NCI-H526 (cell line): ENCODE measurements around the gene ANKRD50.

Experiments
- DNase-seq, 2 experiments: peaks; one replicate each; lab custom pipeline; 2025; lab: John Stamatoyannopoulos, UW

The ANKRD50 gene, protein sequence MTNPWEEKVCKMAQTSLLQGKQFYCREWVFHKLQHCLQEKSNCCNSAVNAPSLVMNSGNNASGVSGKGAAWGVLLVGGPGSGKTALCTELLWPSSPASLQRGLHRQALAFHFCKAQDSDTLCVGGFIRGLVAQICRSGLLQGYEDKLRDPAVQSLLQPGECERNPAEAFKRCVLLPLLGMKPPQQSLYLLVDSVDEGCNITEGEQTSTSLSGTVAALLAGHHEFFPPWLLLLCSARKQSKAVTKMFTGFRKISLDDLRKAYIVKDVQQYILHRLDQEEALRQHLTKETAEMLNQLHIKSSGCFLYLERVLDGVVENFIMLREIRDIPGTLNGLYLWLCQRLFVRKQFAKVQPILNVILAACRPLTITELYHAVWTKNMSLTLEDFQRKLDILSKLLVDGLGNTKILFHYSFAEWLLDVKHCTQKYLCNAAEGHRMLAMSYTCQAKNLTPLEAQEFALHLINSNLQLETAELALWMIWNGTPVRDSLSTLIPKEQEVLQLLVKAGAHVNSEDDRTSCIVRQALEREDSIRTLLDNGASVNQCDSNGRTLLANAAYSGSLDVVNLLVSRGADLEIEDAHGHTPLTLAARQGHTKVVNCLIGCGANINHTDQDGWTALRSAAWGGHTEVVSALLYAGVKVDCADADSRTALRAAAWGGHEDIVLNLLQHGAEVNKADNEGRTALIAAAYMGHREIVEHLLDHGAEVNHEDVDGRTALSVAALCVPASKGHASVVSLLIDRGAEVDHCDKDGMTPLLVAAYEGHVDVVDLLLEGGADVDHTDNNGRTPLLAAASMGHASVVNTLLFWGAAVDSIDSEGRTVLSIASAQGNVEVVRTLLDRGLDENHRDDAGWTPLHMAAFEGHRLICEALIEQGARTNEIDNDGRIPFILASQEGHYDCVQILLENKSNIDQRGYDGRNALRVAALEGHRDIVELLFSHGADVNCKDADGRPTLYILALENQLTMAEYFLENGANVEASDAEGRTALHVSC (N-terminal part only)

DNA sequence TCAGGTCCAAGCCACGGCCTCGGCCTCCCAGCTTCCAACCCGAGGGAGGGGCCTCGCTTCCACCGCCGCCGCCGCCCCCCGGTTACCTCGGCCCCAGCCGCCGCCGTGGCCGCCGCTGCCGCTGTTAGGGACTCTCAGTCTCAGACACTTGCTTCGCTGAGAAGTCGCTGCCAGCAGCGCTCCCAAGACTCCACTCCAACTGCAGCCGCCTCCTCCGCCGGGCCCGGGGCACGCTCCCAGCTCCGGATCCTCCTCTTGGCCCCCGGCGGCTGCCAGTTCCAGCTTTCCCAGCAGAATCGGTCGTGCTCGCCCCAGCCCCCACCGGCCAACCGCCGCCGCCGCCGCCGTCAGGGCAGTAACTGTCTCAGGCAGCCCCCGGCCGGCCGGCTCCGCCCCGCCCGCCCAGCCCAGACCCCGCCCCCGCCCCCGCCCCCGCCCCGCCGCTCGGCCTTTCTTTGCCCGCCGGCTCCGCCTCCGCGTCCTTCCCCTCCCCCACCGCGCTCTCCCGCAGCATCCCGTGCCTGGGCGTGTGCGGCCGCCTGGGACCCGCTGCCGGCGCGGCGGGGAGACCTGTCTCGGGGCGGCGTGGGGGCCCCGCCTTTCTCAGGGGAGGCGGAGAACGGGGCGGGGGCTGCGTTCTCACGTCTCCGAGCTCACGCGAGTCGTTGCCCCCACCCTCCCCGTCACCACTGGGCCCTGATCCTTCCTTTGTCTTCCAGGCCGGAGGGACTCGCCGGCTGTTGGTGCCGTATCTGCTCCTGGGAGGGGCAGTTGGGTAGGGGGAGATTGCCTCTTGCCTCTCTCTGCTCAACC, at the start of gene ANKRD50:
TSS of gene ANKRD50 (minus strand) at position 361 of the 813 bp plus-strand sequence. CDS start 2,221 bp downstream, outside the sequence.
- DNase-seq = peak; percentile 82 to 95

DNA sequence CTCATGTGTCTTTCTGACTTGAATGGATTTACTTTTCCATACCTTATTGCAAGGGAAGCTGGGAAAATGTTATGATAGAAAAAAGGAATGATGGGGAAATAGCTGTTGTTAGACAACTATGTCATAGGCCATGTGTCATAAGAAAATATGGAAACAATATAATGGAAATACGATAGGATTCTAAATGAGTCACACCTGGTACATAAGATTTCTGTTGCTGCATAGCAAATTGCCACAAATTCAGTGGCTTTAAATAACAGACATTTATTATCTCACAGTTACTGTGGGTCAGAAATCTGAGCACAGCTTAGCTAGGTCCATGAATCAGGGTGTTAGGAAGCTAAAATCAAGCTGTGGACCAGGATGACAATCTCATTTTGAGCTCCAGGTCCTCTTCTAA, 44.6 kb upstream of the ANKRD50 start:
- DNase-seq = no peak

DNA sequence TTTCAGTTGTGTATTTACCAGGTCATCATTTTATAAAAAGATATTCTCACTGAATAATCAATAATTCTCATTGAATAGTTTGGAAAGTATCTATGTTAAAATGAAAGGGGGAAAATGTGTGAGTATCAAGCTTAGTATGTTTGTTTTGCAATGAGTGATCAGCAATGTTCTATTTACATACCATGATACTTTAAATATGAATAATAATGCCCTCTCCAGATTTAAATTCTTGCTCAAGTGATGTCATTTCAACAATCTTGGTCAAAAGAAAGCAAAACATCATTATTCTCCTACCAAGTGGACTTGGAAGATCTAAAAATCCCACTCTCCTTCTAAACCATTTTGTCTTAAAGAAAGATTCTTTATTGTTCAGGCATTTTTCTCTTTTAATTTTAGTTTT, 42.1 kb upstream of the ANKRD50 start:
- DNase-seq = no peak

DNA sequence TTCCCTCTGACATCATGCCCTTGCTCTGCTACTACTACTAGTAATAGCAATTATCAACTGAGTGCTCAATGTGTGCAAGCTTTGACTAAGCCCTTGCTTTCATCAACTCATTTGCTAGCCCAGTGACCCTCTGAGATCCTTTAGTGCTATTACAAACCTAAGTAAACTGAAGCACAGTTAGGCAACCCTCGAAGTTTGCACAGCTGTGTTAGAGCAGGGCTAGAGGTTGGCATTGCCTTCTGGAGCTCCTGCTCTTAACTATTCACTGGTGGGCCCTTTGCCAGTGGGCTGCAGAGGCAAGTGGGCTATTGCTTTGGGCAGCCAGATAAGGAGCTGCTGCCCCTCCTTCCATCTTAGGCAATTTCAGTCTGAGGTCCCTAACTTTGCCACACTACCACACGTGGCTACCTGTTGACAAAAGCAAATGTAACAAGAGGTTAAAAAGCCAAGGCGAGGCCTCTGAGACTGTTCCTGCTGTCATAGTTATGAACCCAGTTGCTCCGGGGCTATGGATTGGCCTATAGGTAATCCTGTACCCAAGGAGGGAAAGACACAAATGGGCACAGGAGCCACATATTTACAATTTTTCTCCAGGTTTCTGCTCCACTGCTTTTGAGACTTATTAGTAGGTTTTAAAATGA, 41.5 kb upstream of the ANKRD50 start:
- no peak for DNase-seq

DNA sequence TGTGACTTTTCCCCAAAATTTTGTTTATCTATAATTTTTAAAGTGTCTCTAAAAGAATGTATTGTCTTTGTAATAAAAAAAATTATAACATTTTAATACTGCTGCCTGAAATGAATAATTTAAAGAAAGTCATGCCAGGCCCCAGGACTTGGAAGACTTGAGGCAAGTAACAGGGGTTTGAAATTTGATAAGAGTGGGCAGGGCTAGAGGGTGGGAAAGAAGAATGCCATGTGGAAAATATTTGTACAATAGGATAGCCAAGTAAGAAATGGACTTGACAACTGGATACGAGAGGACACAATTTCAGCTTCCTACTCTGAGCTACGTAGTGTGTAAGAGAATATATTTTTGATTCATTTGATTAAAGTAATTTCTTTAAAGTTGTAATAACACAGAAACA, 36.9 kb upstream of the ANKRD50 start:
- DNase-seq = no peak

DNA sequence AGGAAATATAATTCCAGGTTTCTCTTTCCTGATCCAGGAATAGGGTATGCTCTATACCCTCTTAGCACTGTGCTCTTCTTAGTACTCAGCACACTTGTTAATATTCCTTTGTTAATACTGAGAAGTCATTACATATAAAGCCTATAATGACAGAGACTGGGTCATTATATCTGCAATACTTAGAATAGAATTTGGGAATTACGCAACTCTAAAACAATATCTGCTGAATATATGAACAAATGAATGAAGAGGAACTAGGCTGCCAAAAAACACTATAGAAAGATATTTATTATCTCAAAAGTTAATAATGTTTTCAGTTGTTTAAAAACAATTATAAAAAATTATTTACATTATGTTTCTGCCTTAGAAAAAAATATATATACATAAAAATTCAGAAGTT, 36.4 kb upstream of the ANKRD50 start:
- no peak for DNase-seq

DNA sequence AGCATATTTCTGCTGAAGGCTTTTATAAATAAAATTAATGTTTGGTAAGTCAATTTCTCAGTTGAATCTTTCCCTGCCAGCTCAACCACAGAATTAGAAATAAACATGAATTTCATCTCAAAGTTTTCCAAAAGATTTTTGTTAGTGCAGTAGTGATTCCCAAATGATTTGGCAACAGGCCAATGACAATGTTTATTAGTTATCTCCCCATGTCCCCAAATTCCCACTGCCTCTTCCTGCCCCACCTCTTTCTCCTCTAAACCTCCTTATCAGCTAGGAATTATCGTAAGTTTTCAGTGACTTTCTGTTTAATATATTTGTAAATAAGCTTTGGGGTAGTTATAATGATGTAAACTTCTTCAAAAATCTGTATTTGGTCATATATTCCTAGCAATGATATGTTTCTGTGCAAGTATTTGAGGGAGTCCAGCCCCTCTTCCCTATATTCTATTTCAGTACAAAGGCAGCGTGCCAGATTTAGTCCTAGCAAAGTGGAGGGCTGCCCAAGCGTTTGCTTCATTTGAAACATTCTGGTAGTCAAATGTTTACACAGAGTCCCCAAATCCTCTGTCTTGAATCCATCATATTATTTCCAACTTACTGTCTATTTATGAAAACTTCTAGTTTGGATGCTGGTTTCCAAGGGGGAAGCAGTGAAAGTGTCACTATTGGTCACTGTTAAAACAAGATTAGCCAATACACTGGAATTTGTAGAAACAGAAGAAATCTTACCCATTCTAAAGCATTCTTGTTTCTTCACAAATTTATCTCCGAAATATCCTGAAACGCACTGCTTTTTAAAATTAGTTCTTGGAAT, 33.7 kb upstream of the ANKRD50 start:
- no peak for DNase-seq

DNA sequence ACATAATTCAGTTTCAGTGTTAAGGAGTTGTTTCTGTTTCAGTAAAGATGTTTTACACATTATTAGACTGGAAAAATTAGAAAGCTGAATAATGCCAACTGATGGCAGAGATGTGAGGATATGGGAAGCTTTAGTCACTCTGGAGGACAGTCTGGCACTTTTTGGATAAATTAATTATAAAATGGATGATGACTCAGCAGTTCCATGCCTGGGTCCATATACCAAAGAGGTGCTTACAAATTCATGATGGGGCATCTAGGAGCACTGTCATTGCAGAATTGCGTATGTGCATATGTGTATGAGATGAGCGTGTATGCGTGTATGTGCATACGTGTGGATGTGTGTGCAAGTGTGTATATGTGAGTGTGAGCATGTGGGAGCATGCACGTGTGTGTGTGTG, 31.2 kb upstream of the ANKRD50 start:
- no peak for DNase-seq

DNA sequence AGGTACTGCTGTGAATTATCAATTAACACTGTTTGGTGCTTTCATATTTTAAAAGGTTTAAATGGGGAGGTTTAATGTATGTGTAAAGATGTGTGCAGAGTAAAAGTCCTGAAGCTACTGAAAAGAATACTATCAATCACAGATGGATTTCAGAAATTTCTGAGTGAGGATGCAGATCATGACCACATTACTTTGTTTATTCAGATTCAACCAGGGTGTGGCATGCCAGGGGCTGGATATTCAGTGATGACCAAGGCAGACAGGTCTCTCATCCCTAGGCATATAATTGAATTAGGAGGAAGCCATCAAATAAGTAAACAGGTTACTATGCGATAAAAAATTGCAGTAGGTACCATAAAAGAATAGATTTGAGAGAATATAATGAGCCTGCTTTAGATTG, 28.0 kb upstream of the ANKRD50 start:
- no peak for DNase-seq

DNA sequence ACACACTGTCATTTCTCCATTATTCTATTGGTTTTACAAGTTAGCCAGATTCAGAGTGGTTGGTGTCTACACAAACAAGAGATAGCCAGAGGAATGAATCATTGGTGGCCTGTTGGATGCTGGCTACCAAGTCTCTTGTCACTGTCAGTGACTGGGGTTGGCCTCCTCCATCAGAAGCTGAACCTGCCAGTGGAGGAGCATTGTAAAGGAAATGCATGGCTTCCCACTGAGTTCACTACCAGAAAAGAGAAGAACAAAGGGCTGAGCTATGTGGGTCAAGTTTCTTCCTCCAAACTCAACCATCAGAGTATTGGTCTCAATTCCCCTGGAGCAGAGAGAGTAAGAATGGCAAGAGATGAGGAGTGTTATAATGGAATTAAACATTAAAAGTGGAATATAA, 26.5 kb upstream of the ANKRD50 start:
- no peak for DNase-seq

DNA sequence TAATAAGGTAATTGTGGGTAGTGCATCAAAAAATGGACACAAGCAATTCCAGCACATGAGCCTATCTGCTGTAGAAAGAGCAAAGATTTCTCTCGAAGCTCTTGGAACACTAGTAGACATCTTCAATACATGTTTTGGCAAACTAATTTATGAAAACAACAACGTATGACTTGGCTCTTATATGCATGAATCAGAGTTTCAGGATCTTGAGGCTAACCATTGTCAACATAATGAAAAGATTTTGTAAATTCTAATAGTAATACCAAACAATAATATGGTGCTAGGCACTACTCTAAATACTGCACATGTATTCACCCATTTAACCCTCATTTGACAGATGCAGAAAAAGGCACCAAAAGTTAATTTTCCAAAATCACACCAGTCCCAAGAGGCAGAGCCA, 25.1 kb upstream of the ANKRD50 start:
- DNase-seq = no peak

DNA sequence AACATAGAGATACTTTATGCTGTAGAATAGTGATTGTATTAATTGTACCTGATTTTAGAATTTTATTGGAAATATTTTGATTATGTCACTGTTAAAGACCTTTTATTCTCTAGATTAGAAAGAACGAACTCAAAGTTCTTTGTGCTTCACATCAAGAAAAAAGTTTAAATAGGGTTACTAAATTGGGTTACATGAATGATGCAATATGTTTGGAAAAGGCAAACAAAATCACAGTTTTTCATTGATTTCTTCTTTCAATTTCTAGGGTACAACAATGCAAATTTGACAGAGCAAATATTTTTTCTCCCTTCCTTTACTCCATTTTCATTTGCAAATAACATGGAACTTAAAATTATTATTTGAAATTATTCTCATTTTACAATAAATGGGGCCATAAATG, 24.0 kb upstream of the ANKRD50 start:
- no peak for DNase-seq

DNA sequence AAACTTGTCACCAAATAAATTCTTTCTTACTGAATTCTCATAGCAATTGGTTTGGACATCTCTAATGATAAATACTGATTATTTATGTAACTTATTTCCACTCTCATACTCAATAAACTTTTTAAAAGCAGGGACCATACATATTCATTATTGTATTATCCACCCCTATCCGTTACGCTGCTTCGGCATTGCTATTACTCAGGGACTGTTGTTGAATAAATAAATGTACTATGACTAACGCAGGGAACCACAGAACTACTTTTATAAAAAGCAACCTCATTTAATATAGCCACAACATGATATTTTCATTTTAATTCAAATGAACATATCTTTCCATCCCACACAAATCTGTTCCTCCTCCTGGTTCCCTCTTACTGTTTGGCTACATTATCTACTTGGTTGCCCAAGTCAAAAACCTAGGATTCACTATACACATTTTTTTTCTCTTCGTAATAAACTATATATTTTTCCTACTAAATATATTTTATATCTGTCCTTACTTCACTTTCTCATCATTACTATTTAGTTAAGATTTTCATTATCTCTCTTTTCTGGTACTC, 14.9 kb upstream of the ANKRD50 start:
- DNase-seq = no peak

DNA sequence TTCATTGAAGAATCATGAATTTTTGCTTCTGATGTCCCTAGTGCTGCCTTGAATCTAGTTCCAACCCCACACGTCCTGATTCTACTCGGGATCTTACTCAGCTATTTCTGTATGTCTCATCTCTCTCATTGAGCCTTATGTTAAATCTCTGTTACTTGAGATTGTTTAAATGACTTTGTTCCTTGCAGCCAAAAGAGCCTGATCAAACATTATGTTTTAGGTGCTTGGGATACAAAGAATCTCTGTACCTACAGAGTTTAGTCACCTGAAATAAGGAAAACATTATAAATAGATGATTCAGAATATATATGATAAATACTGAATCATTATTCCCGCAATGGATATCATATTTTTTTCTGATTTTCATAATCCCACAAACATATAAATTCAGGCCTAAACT, 13.7 kb upstream of the ANKRD50 start:
- no peak for DNase-seq

DNA sequence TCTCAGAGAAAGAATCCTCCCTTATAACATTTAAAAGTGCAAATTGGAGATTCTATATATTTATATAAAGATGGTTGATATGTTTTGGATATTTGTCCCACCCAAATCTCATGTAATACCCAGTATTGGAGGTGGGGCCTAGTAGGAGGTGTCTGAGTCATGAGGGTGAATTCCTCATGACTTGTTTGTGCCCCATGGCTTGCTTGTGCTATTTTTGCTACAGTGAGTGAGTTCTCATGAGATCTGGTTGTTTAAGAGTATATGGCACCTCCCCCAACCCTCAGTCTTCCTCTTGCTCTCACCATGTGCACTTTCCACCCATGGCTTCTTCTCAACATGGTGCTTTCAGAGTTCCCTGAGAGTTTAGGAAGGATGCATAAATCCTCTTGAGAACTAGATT, 9.5 kb upstream of the ANKRD50 start:
- DNase-seq = no peak

DNA sequence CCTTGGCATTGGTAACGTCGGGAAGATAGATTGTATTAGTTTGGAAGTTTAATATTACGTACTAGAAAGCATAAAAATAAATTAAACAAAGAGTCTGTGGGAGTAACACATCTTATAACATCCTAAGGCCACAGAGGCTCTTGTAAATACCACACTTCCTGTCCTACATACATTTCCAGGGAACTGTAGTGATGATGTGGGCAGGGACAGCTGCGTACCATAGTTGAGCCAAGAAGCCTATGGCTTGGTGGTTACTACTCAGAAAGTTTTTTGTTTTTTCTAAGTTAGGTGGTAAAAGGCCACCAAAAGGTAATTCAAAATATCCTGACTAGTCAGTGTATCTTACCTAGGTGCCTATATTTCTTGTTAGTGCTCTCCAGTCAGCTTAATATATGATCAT, 4.6 kb upstream of the ANKRD50 start:
- no peak for DNase-seq

DNA sequence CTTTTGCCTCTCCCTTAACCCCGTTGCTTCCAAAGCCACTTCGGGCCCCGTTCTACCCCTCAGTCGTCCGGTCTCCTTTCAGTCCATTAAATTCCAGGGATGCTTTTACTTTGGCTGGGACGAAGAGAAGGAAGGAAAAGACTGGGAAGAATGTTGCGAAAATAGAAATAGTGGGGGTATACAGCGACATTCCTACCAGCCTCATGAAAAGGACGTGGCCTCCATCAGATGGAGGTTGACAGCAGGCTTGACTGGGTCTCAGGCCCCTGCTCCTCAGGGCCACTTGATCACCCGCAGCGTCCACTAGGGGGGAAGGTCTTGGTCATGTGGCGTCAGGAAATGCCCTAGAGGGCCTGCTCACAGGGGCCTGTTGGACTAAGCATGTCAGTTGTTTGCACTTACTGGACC, 657 bp upstream of the ANKRD50 start:
- peak; percentile 55 to 71 for DNase-seq

DNA sequence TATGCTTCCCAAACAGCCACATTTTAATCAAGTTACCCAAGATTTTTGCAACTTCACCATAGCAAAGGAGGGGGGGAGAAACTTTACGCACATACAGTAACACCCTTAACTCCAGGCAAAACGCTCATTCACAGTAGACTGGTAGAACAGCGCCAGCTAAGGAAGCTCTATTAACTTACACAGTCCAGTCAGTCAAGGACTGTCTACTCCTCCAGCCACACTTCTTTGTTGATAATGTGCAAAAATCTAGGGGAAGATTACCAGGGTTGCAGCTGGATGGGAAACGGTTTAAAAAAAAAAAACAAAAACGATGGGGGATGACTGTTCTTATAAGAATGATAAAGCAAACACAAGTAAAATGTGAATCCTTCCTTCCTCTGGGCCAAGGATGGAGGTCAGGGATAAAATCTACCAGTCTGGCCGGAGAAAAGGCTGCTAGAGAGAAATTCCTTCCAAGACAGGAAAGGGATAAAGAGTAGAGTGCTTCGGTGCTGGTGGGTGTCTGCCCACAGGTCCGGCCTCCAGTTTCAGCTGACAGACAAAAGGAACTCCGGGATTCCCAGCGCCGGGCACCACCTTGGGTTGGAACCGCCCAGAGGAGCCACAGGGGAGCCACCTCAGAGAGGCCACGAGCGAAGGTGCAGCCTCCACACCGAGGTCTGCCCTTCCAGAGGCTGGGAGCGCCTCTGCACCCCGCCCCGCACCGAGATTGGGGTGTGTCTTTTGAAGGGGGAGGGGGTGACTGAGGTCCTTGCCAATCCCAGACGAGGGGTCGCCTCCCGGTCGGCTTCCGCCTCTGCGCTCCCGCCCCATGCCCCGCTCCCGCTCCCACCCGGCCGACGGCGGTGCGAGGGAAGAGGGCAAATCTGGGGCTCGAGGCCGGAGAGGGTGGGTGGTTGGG, 811 bp downstream of the ANKRD50 start:
- DNase-seq = peak; percentile 34 to 79

DNA sequence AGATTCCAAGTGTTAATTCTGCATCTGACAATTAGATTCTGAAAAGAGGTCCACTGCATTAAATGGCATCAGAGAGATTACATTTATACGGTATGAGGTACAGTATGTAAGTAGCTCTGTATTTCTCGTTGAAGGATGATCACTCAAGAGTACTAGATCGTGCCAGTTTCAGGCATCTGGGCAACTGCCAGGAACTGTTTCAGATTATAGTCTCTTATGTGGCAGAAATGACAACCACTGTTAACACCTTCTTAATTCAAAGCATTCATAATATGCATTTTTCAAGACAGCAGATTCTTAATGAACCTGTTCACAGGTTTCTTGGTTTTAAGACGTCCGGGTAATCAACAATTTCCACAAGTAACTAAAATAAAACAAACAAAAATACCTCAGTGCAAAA, 1.6 kb downstream of the ANKRD50 start:
- no peak for DNase-seq
